ENCODE results near the gene RRAGD. TPM values are rescaled to one million over a fixed set of nuclear protein-coding genes. Genes with fewer than 3 reads are reported as not detected.

Gene RRAGD
- total RNA-seq, 1 experiment from 2014 or later: not detected

GRCh38 chr6:89346433-89346832 lies 65.6 kb downstream of the RRAGD start:
- Histone ChIP-seq H3K27me3 (ENCODE audit: insufficient read depth, low read depth) (no peaks in the 10 kb centered on the region), H4K20me1 (ENCODE audit: insufficient read depth) (no peaks in the 10 kb centered on the region), H3K9me3 (ENCODE audit: insufficient read depth, low read depth) (no peaks in the 10 kb centered on the region), H2AFZ (no peak overlapping the region), H3K4me2 (no peak overlapping the region), H3K36me3 (ENCODE audit: low read depth) (no peaks in the 10 kb centered on the region), H3F3A (ENCODE audit: insufficient read depth, low read depth) (no peaks in the 10 kb centered on the region), H3K4me1 (replicated peaks; ENCODE audit: insufficient read depth) (peaks cover 31% of the 10 kb centered on the region), H3K79me2 (ENCODE audit: low read depth) (peaks cover 74% of the 10 kb centered on the region), H3K27ac (no peak overlapping the region), H3K4me3 (no peak overlapping the region), H3K9me2 (ENCODE audit: insufficient read depth) (no peaks in the 10 kb centered on the region)
- intact Hi-C loops (cut with micrococcal nuclease; ENCODE audit: unreplicated experiment): no loop called here
- DNase-seq: no peak
- no TSS peak for BruUV-seq (replicated peaks)
- no peak for TF ChIP-seq EZH2 (IDR thresholded peaks at IDR 0.05; ENCODE audit: low read depth)
- TF ChIP-seq, protein P1, sequence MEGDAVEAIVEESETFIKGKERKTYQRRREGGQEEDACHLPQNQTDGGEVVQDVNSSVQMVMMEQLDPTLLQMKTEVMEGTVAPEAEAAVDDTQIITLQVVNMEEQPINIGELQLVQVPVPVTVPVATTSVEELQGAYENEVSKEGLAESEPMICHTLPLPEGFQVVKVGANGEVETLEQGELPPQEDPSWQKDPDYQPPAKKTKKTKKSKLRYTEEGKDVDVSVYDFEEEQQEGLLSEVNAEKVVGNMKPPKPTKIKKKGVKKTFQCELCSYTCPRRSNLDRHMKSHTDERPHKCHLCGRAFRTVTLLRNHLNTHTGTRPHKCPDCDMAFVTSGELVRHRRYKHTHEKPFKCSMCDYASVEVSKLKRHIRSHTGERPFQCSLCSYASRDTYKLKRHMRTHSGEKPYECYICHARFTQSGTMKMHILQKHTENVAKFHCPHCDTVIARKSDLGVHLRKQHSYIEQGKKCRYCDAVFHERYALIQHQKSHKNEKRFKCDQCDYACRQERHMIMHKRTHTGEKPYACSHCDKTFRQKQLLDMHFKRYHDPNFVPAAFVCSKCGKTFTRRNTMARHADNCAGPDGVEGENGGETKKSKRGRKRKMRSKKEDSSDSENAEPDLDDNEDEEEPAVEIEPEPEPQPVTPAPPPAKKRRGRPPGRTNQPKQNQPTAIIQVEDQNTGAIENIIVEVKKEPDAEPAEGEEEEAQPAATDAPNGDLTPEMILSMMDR (conservative IDR thresholded peaks at IDR 0.05): no peak
- ChIA-PET CTCF (interaction anchor here (0.6 kb wide), 2 partner anchors 47 to 52 kb away, joined by 3 read pairs; no protein-coding TSS in a partner anchor), POLR2A (ENCODE audit: unreplicated experiment) (no interaction called here)

DNA sequence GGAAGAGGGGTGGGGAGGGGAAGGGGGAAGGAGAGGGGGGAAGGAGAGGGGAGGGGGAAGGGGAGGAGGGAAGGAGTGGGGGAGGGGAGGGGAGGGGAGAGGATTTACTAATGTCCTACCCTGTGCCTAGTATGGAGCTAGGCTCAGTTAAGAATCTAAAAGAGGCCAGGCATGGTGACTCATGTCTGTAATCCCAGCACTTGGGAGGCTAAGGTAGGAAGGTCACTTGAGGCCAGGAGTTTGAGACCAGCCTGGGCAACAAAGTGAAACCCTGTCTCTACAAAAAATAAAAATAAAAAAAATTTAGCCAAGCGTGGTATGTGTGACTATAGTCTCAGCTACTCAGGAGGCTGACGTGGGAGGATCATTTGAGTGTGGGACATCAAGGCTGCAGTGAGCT lies 72.5 kb downstream of the RRAGD start:
- Histone ChIP-seq H3K27ac (no peak overlapping the region), H3K4me3 (no peak overlapping the region), H2AFZ (no peak overlapping the region), H3K4me2 (no peak overlapping the region), H3F3A (ENCODE audit: insufficient read depth, low read depth) (peaks cover 5% of the 10 kb centered on the region; the same call in 1 of the 2 replicates), H3K9me2 (ENCODE audit: insufficient read depth) (no peaks in the 10 kb centered on the region), H3K79me2 (ENCODE audit: low read depth) (peaks cover 7% of the 10 kb centered on the region), H3K27me3 (ENCODE audit: insufficient read depth, low read depth) (no peaks in the 10 kb centered on the region), H4K20me1 (ENCODE audit: insufficient read depth) (no peaks in the 10 kb centered on the region), H3K36me3 (ENCODE audit: low read depth) (0 out of 2 replicates have a peak, but pooled peaks cover 4% of the 10 kb centered on the region), H3K9me3 (ENCODE audit: insufficient read depth, low read depth) (no peaks in the 10 kb centered on the region), H3K4me1 (replicated peaks; ENCODE audit: insufficient read depth) (no peaks in the 10 kb centered on the region)
- TF ChIP-seq, protein P1 (conservative IDR thresholded peaks at IDR 0.05): no peak
- TF ChIP-seq EZH2 (IDR thresholded peaks at IDR 0.05; ENCODE audit: low read depth): no peak
- ChIA-PET CTCF (interaction anchor here (0.5 kb wide), 1 partner anchor 80 kb away, joined by 3 read pairs; no protein-coding TSS in a partner anchor), POLR2A (ENCODE audit: unreplicated experiment) (no interaction called here)
- intact Hi-C loops (cut with micrococcal nuclease; ENCODE audit: unreplicated experiment): no loop called here
- BruUV-seq (replicated peaks): no TSS peak
- no peak for DNase-seq

DNA sequence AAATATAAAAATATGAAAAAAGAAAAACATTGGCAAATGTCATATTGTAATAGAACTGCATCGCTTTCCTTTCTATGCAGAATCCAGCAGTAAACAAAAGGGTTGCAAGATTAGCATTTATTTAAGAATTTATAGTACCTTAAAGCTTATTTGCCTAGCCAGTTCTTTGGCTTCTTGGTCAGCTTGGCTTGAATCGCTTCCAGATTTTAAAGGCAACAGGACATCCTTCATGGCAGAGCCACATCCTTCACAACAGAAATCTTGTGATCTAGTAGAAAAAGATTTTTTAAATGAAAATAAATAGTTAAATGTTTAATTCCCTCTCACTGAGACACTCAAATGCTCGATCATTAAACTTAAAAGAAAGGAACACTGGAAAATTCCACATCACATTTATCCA lies 76.9 kb downstream of the RRAGD start:
- DNase-seq: no peak
- ChIA-PET CTCF (no interaction called here), POLR2A (ENCODE audit: unreplicated experiment) (no interaction called here)
- H3K4me1 ChIP-seq (replicated peaks; ENCODE audit: insufficient read depth): no peaks in the 10 kb centered on the region
- no peaks in the 10 kb centered on the region for H4K20me1 ChIP-seq (ENCODE audit: insufficient read depth)
- no TSS peak for BruUV-seq (replicated peaks)
- H3K4me3 ChIP-seq: no peak overlapping the region
- no peak overlapping the region for H3K4me2 ChIP-seq
- 0 out of 2 replicates have a peak, but pooled peaks cover 4% of the 10 kb centered on the region for H3K36me3 ChIP-seq (ENCODE audit: low read depth)
- no peak overlapping the region for H3K27ac ChIP-seq
- peaks cover 5% of the 10 kb centered on the region; the same call in 1 of the 2 replicates for H3F3A ChIP-seq (ENCODE audit: insufficient read depth, low read depth)
- H3K27me3 ChIP-seq (ENCODE audit: insufficient read depth, low read depth): no peaks in the 10 kb centered on the region
- no peak for TF ChIP-seq EZH2 (IDR thresholded peaks at IDR 0.05; ENCODE audit: low read depth)
- no peaks in the 10 kb centered on the region; the same call in 1 of the 2 replicates for H3K79me2 ChIP-seq (ENCODE audit: low read depth)
- H2AFZ ChIP-seq: no peak overlapping the region
- H3K9me3 ChIP-seq (ENCODE audit: insufficient read depth, low read depth): no peaks in the 10 kb centered on the region
- intact Hi-C loops (cut with micrococcal nuclease; ENCODE audit: unreplicated experiment): no loop called here
- H3K9me2 ChIP-seq (ENCODE audit: insufficient read depth): no peaks in the 10 kb centered on the region

DNA sequence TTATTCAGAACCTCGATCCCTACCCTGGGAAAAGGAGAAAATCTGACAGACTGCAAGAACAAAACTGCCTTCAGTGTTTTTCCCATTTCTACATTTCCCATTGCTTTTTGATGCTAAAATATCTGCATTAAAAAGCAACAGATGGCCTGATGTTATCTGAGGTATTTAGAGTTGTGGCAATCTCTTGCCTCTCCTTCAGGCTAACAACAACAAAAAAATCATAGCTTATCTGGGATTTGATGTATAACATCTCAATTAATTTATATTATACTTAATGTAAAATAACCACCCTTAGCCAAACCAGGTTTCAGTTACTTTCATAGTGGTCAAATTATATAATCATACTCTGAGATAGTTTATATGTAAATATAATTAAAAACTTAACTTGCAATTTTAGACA lies 81.2 kb downstream of the RRAGD start:
- intact Hi-C loops (cut with micrococcal nuclease; ENCODE audit: unreplicated experiment): no loop called here

More for the DNA sequence above, 81.2 kb downstream of the RRAGD start:
- Histone ChIP-seq H3F3A (ENCODE audit: insufficient read depth, low read depth) (peaks cover 5% of the 10 kb centered on the region; the same call in 1 of the 2 replicates), H3K79me2 (ENCODE audit: low read depth) (no peaks in the 10 kb centered on the region; the same call in 1 of the 2 replicates), H3K4me3 (no peak overlapping the region), H3K4me1 (replicated peaks; ENCODE audit: insufficient read depth) (no peaks in the 10 kb centered on the region), H3K27ac (no peak overlapping the region), H3K9me2 (ENCODE audit: insufficient read depth) (no peaks in the 10 kb centered on the region), H4K20me1 (ENCODE audit: insufficient read depth) (no peaks in the 10 kb centered on the region), H2AFZ (no peak overlapping the region), H3K9me3 (ENCODE audit: insufficient read depth, low read depth) (no peaks in the 10 kb centered on the region), H3K27me3 (ENCODE audit: insufficient read depth, low read depth) (no peaks in the 10 kb centered on the region), H3K4me2 (no peak overlapping the region), H3K36me3 (ENCODE audit: low read depth) (no peaks in the 10 kb centered on the region)
- no TSS peak for BruUV-seq (replicated peaks)
- POLR2A ChIA-PET (ENCODE audit: unreplicated experiment): no interaction called here
- no peak for DNase-seq
- TF ChIP-seq EZH2 (IDR thresholded peaks at IDR 0.05; ENCODE audit: low read depth): no peak
- TF ChIP-seq, protein P1 (conservative IDR thresholded peaks at IDR 0.05): no peak
- CTCF ChIA-PET: interaction anchor here (0.6 to 0.7 kb wide), 2 partner anchors 14 to 356 kb away, joined by 3 to 9 read pairs; no protein-coding TSS in a partner anchor

All from PC-9 (cell line).